RWPE1 (cell line): ENCODE measurements around the gene IL12B.

ENCODE experiments used
- CTCF ChIA-PET: fragments of 350-600 bp; sonication (Branson Sonifier 250); formaldehyde crosslinking; extraction: SDS; loops from one replicate; lab custom pipeline; 2021; lab: Yijun Ruan, JAX
- POLR2A ChIA-PET: fragments of 400-600 bp; formaldehyde crosslinking; extraction: SDS; loops from one replicate; lab custom pipeline; 2020; ENCODE audit warnings: antibody characterized with exemption; ENCODE audit not compliant: low non-redundant PET; lab: Yijun Ruan, JAX
- DNase-seq: peaks from one replicate; pipeline ENCODE4 v3.0.0; 2012; ENCODE audit warnings: low spot score
- H3K27ac ChIP-seq: fragments of 450-650 bp; 2 replicates; pipeline ENCODE4 v1.5.1; 2017
- TF ChIP-seq, protein P1 (sequence below): fragments of 450-650 bp; conservative IDR thresholded peaks from 2 replicates; pipeline ENCODE4 v1.5.1; 2017; ENCODE audit warnings: low read depth, mild to moderate bottlenecking

The IL12B gene

DNA sequence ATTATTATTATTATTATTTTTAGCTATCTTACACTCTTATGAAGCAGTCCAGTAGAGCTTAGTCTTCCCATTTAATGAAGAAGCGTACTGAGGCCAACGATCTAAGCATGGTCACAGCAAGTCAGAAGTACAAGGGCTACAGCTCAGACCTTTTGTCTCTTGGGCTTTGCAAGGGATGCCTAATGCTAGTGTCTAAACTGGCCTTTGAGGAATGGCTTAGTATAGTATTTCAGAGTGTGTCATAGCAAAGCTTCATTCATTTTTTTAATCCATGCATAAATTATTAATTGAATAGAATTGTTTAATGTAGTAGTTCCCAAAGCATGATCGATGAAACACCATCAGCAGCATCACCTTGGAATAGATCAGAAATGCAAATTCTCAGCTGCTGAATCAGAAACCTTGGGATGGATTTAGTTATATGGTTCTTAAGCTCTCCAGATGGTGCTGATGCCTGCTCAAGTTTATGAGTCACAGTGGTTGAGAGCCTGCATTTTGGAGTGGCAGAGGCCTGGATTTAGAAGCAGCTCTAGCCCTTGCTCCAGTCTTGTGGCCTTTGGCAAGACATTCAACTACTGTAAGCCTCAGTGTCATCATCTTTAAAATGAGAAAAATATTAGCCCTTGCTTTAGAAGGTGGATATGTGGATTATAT is 6.1 kb downstream of the IL12B start:
- CTCF ChIA-PET: interaction anchor here (0.5 to 0.7 kb wide), 5 partner anchors 24 to 1067 kb away, joined by 3 read pairs; no protein-coding TSS in a partner anchor
- TF ChIP-seq, protein P1, sequence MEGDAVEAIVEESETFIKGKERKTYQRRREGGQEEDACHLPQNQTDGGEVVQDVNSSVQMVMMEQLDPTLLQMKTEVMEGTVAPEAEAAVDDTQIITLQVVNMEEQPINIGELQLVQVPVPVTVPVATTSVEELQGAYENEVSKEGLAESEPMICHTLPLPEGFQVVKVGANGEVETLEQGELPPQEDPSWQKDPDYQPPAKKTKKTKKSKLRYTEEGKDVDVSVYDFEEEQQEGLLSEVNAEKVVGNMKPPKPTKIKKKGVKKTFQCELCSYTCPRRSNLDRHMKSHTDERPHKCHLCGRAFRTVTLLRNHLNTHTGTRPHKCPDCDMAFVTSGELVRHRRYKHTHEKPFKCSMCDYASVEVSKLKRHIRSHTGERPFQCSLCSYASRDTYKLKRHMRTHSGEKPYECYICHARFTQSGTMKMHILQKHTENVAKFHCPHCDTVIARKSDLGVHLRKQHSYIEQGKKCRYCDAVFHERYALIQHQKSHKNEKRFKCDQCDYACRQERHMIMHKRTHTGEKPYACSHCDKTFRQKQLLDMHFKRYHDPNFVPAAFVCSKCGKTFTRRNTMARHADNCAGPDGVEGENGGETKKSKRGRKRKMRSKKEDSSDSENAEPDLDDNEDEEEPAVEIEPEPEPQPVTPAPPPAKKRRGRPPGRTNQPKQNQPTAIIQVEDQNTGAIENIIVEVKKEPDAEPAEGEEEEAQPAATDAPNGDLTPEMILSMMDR: no peak
- POLR2A ChIA-PET: no interaction called here
- H3K27ac ChIP-seq: no peak overlapping the region
- DNase-seq: no peak

DNA sequence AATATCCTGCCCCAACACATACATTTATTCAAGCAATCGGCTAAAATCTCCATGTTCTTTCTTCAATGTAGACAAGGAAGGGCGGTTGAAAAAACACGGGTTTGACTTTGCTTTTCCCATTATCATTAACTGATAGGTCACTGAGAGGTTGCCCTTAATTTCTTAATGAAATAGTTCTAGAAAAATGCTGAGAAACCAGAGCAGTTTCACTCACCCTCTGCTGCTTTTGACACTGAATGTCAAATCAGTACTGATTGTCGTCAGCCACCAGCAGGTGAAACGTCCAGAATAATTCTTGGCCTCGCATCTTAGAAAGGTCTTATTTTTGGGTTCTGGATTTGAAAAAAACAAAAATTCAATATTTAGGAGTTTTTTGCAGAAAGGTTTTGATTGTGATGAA is 8.1 kb downstream of the IL12B start:
- no peak for DNase-seq
- POLR2A ChIA-PET: no interaction called here
- TF ChIP-seq, protein P1: no peak
- H3K27ac ChIP-seq: no peak overlapping the region
- CTCF ChIA-PET: interaction anchor here (0.7 kb wide), 1 partner anchor 679 kb away, joined by 5 read pairs; no protein-coding TSS in a partner anchor

- TF ChIP-seq, protein P1: no peak
- H3K27ac ChIP-seq: no peak overlapping the region
- no peak for DNase-seq
- ChIA-PET CTCF (interaction anchor here (1.6 kb wide), 1 partner anchor 163 kb away, joined by 7 read pairs; no protein-coding TSS in a partner anchor), POLR2A (no interaction called here)
These were observed 10.5 kb downstream of the IL12B start for GRCh38 chr5:159319832-159320231.

DNA sequence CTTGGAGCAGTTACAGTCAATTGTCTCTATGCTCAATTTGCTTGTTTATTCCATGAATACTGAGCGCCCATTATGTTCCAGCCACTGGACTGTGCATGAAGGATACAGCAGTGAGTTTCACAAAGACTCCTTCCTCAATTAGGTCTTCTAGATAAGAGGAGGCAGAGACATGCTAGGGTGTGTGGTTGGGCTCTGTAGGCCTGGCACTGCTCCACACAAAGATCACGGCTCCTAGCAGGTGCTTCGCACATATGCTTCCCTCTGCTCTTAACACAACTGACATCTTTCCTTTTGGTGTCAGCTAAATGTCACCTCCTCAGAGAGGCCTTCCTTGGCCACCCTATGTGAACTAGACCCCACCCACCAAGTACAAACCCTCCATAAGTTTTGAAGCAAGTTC is 10.9 kb downstream of the IL12B start:
- ChIA-PET CTCF (interaction anchor here (1.6 kb wide), 1 partner anchor 163 kb away, joined by 7 read pairs; no protein-coding TSS in a partner anchor), POLR2A (no interaction called here)
- DNase-seq: no peak
- no peak overlapping the region for H3K27ac ChIP-seq
- TF ChIP-seq, protein P1: no peak

GRCh38 chr5:159318448-159318847 is 11.8 kb downstream of the IL12B start:
- POLR2A ChIA-PET: no interaction called here
- TF ChIP-seq, protein P1: no peak
- H3K27ac ChIP-seq: no peak overlapping the region
- CTCF ChIA-PET: interaction anchor here (0.6 to 2.9 kb wide), 3 partner anchors 98 to 162 kb away, joined by 3 to 19 read pairs (median 7); no protein-coding TSS in a partner anchor
- DNase-seq: no peak

DNA sequence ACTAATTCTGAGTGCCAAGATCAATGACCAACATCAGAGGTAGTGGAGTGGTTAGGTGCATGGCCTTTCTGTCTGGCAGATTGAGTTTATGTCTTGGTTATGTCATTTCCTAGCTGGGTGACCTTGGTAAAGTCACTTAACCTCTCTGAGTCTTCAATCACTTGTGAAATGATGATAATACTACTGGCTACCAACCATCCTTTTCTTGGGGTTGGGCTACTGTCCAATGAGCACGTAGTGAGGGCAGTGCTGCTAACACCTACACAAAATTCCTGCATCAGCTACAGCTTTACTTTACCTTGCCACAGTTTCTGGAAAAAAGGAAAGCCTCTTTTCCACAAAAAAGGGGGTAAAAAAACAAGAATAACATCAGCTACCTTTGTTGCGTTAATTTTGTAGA is 12.4 kb downstream of the IL12B start:
- no peak for DNase-seq
- H3K27ac ChIP-seq: no peak overlapping the region
- TF ChIP-seq, protein P1: no peak
- ChIA-PET POLR2A (no interaction called here), CTCF (interaction anchor here (0.6 to 2.9 kb wide), 6 partner anchors 16 to 161 kb away, joined by 3 to 19 read pairs (median 4); no protein-coding TSS in a partner anchor)
